ENCODE data around the gene FBLN2.

Gene FBLN2

DNA sequence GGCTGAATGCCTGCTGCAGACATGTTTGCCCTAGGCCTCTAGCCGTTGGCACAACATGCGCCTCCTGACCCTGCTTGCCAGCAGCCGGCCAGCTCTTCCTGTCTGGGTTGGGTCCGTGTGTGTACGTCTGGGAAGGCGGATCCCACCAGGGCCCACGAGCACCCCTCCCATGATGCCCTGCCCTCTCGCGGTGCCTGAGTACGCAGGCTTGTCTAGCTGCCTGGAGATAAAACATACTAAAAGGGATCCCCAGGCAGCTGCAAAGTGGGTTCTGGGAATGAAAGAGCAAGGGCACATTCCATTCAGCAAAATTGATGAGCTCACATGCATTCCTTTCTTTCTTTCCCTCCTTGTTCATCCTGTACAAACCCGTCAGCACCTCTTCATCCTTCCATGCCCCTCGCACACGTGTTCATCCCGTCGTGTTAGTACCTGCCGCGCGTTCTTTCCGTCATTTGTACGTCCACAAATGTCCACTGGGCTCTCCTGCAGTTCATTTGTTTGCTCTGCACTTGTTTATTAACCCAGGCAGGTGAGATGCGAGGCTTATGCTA is 74.3 kb downstream of the FBLN2 start:
- no peak for TF ChIP-seq CTCF (IDR thresholded peaks at IDR 0.05; ENCODE audit: low read depth, low read length, missing control alignments)
- DNase-seq (ENCODE audit: low read depth) = no peak
- no peak overlapping the region for H3K4me3 ChIP-seq (ENCODE audit: low read depth, low read length)

- no peak for TF ChIP-seq CTCF (IDR thresholded peaks at IDR 0.05; ENCODE audit: low read depth, low read length, missing control alignments)
- no peak for DNase-seq (ENCODE audit: low read depth)
- H3K4me3 ChIP-seq (ENCODE audit: low read depth, low read length) = no peak overlapping the region
These were observed 75.1 kb downstream of the FBLN2 start for GRCh38 chr3:13624021-13624420.

- H3K4me3 ChIP-seq (ENCODE audit: low read depth, low read length) = no peak overlapping the region
- no peak for DNase-seq (ENCODE audit: low read depth)
- TF ChIP-seq CTCF (IDR thresholded peaks at IDR 0.05; ENCODE audit: low read depth, low read length, missing control alignments) = no peak
These were observed 75.8 kb downstream of the FBLN2 start for GRCh38 chr3:13624671-13625125.

DNA sequence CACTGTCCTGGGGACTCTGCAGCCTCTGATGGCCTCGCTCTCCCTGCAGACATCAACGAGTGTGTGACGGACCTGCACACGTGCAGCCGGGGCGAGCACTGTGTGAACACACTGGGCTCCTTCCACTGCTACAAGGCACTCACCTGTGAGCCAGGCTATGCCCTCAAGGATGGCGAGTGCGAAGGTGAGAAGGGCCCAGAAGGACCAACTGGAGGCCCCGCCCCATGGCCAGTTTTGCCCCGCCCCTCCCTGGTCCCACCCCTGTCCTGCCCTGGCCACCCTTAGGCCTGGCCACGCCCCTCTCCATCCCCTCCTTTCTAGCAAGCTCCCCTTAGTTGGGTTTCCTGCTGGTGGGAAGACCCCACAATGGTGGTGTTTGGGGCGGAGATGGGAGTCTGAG is 77.5 kb downstream of the FBLN2 start:
- TF ChIP-seq CTCF (IDR thresholded peaks at IDR 0.05; ENCODE audit: low read depth, low read length, missing control alignments) = no peak
- DNase-seq (ENCODE audit: low read depth) = no peak
- no peak overlapping the region for H3K4me3 ChIP-seq (ENCODE audit: low read depth, low read length)

GRCh38 chr3:13626915-13627460 is 78.1 kb downstream of the FBLN2 start:
- DNase-seq (ENCODE audit: low read depth) = no peak
- no peak overlapping the region for H3K4me3 ChIP-seq (ENCODE audit: low read depth, low read length)
- no peak for TF ChIP-seq CTCF (IDR thresholded peaks at IDR 0.05; ENCODE audit: low read depth, low read length, missing control alignments)

DNA sequence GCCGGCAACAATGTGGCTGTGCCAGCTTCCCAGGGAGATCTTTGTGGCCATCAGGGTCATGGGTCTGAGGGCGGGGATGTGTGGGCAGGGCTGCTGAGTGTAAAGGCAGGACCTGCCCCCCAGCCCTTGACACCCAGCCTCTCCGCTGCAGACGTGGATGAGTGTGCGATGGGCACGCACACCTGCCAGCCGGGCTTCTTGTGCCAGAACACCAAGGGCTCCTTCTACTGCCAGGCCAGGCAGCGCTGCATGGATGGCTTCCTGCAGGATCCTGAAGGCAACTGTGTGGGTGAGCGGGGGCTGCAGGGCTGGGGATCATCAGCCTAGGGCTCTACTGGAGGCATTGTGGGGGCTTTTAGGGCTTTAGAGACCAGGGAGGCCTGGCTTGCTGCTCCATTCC is 78.8 kb downstream of the FBLN2 start:
- TF ChIP-seq CTCF (IDR thresholded peaks at IDR 0.05; ENCODE audit: low read depth, low read length, missing control alignments) = no peak
- DNase-seq (ENCODE audit: low read depth) = no peak
- H3K4me3 ChIP-seq (ENCODE audit: low read depth, low read length) = no peak overlapping the region

DNA sequence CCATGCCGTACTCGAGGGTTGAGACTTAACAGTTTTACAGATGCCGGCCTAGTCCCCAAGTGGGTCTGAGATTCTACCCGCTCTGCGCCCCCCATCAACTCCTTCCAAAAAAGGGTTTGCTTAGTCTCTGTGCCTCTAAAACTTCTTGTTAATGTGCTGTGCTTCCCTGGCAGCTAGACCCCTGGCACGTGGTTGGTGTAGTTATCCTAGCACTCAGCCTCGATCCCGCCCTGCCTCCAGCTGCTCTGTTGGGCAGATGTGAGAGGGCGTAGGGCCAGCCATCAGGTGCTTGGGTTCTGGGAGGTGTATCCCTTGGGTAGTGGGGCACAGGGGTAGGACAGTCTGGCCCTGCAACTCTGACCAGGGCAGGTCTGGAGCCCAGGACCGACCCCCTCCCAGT is 79.5 kb downstream of the FBLN2 start:
- no peak for TF ChIP-seq CTCF (IDR thresholded peaks at IDR 0.05; ENCODE audit: low read depth, low read length, missing control alignments)

More for the DNA sequence above, 79.5 kb downstream of the FBLN2 start:
- H3K4me3 ChIP-seq (ENCODE audit: low read depth, low read length) = no peak overlapping the region
- no peak for DNase-seq (ENCODE audit: low read depth)
